Loucy (cell line): ENCODE results near the gene NUAK2.

Source experiments
- H2AFZ ChIP-seq: fragments of 200-600 bp; sonication (generic); 2 replicates; pipeline ENCODE4 v1.6.0; 2016; ENCODE audit warnings: antibody characterized with exemption, mild to moderate bottlenecking, low read length, moderate library complexity
- H3F3A ChIP-seq: fragments of 200-600 bp; 2 replicates; pipeline ENCODE4 v1.6.0; 2016; ENCODE audit warnings: antibody characterized with exemption, low read depth, mild to moderate bottlenecking
- H3K27me3 ChIP-seq: fragments of 200-600 bp; sonication (generic); 2 replicates; pipeline ENCODE4 v1.6.1; 2014; ENCODE audit warnings: low read length, mild to moderate bottlenecking; ENCODE audit not compliant: insufficient read depth, poor library complexity, severe bottlenecking
- H3K36me3 ChIP-seq: fragments of 200-600 bp; sonication (generic); 2 replicates; pipeline ENCODE4 v1.6.1; 2016; ENCODE audit warnings: low read length; ENCODE audit not compliant: insufficient read depth
- H3K4me1 ChIP-seq: fragments of 200-600 bp; sonication (generic); 2 replicates; pipeline ENCODE4 v1.5.1; 2014; ENCODE audit warnings: low read length, mild to moderate bottlenecking; ENCODE audit not compliant: insufficient read depth, poor library complexity, severe bottlenecking
- H3K4me2 ChIP-seq: fragments of 200-600 bp; sonication (generic); 2 replicates; pipeline ENCODE4 v1.6.0; 2014; ENCODE audit warnings: antibody characterized with exemption, low read length, low read depth, mild to moderate bottlenecking; ENCODE audit not compliant: poor library complexity, severe bottlenecking
- H3K4me3 ChIP-seq: fragments of 200-600 bp; sonication (generic); 2 replicates; pipeline ENCODE4 v1.5.1; 2014; ENCODE audit warnings: low read length, mild to moderate bottlenecking, mixed read lengths; ENCODE audit not compliant: poor library complexity, severe bottlenecking
- H3K79me2 ChIP-seq: fragments of 200-600 bp; sonication (generic); 2 replicates; pipeline ENCODE4 v1.6.1; 2014; ENCODE audit warnings: low read length; ENCODE audit not compliant: insufficient read depth
- H3K9ac ChIP-seq: fragments of 200-600 bp; sonication (generic); 2 replicates; pipeline ENCODE4 v1.6.0; 2014; ENCODE audit warnings: mild to moderate bottlenecking, low read depth, low read length, moderate library complexity; ENCODE audit not compliant: poor library complexity, severe bottlenecking
- H3K9me2 ChIP-seq: fragments of 200-600 bp; sonication (generic); replicated peaks from 2 replicates; pipeline ENCODE4 v1.6.1; 2016; ENCODE audit warnings: low read depth, low read length, mixed read lengths
- H3K9me3 ChIP-seq: fragments of 200-600 bp; sonication (generic); 2 replicates; pipeline ENCODE4 v1.6.1; 2014; ENCODE audit warnings: mild to moderate bottlenecking, antibody characterized with exemption, low read length, low read depth; ENCODE audit not compliant: insufficient read depth
- H4K20me1 ChIP-seq: fragments of 200-600 bp; sonication (generic); 2 replicates; pipeline ENCODE4 v1.6.0; 2014; ENCODE audit warnings: antibody characterized with exemption, low read length, mild to moderate bottlenecking; ENCODE audit not compliant: insufficient read depth, poor library complexity, severe bottlenecking
- EZH2phosphoT487 ChIP-seq: fragments of 200-600 bp; IDR thresholded peaks from 2 replicates; pipeline ENCODE4 v1.6.1; 2018; ENCODE audit warnings: antibody characterized with exemption, mild to moderate bottlenecking, moderate library complexity, borderline replicate concordance
- TF ChIP-seq, protein P1 (sequence below): fragments of 200-600 bp; sonication (generic); conservative IDR thresholded peaks from 2 replicates; pipeline ENCODE4 v1.5.1; 2014; ENCODE audit warnings: mild to moderate bottlenecking, antibody characterized with exemption, low read length

NUAK2 gene

DNA sequence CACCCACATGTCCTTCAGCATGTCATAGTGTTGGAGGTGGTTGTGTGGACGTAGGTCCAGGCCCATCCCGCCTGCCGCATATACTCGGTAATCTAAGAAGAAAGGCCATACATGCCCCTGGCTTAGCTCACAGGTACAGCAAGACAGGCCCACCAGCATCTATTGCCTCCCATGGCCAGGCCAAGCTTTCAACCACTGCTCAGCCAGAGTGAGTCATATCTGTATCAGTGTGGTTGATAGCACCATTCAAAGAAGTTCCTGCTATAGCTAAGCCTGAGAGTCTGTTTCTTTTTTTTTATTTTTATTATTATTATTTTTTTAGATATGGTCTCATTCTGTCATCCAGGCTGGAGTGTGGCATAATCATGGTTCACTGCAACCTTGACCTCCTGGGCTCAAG, 18.2 kb upstream of the NUAK2 start:
- Histone ChIP-seq H3K4me3 (no peak overlapping the region), H3K4me1 (no peaks in the 10 kb centered on the region), H3K9me3 (no peaks in the 10 kb centered on the region), H3F3A (no peaks in the 10 kb centered on the region), H3K9ac (no peak overlapping the region), H4K20me1 (no peaks in the 10 kb centered on the region), H3K79me2 (no peaks in the 10 kb centered on the region), H3K9me2 (no peaks in the 10 kb centered on the region), H3K27me3 (no peaks in the 10 kb centered on the region), H3K36me3 (no peaks in the 10 kb centered on the region), H2AFZ (no peak overlapping the region), H3K4me2 (no peak overlapping the region)
- no peak for TF ChIP-seq EZH2phosphoT487
- TF ChIP-seq, protein P1, sequence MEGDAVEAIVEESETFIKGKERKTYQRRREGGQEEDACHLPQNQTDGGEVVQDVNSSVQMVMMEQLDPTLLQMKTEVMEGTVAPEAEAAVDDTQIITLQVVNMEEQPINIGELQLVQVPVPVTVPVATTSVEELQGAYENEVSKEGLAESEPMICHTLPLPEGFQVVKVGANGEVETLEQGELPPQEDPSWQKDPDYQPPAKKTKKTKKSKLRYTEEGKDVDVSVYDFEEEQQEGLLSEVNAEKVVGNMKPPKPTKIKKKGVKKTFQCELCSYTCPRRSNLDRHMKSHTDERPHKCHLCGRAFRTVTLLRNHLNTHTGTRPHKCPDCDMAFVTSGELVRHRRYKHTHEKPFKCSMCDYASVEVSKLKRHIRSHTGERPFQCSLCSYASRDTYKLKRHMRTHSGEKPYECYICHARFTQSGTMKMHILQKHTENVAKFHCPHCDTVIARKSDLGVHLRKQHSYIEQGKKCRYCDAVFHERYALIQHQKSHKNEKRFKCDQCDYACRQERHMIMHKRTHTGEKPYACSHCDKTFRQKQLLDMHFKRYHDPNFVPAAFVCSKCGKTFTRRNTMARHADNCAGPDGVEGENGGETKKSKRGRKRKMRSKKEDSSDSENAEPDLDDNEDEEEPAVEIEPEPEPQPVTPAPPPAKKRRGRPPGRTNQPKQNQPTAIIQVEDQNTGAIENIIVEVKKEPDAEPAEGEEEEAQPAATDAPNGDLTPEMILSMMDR, result no peak

DNA sequence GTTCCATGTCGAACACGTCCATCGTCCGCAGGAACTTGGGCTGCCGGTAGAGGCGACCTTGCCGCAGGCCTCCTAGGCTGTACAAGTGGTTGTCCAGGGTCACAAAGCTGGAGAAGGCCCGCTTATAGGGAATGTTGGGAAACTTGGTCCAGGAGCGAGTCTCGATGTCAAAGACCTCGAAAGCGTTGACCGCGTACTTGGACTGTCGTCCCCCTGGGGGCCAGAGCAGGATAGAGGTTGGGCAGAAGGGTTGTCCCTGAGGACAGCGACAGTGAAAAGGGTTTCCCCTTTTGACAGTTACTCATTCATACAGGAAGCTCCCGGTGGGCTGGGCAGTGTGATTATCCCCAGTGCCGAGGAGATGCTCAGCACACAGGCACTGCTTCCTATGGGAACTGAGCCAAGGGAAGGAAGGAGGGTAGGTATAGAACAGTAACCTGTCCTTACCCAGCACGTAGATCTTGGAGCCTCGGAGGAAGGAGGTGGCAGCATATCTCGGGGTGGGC, 17.7 kb upstream of the NUAK2 start:
- H3K4me3 ChIP-seq, result no peak overlapping the region

DNA sequence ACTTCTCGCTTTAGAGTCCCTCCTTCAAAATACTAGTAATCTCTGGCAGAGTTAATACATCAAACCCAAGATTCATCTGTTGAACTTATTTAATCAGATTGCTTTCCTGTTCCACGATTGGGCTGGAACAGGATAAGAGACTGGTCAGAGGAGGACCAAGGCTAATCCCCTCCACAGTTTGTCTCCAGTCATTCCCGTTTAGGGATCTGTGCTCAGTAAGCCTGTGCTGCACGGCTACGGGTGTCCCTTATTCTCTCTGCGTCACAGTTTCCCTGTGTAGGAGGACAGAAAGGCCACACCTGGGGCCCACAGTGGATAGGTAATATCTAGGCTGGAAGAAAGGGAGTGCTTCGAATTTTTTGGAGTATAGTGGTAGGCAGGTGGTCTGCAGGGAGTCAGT, 16.5 kb upstream of the NUAK2 start:
- no peak overlapping the region for H3K4me2 ChIP-seq
- H3K79me2 ChIP-seq, result no peaks in the 10 kb centered on the region
- no peaks in the 10 kb centered on the region for H3F3A ChIP-seq
- no peaks in the 10 kb centered on the region for H3K9me3 ChIP-seq
- 0 out of 2 replicates have a peak overlapping the region, but pooled peaks have one; percentile 54 for H2AFZ ChIP-seq
- H3K9ac ChIP-seq, result no peak overlapping the region
- no peaks in the 10 kb centered on the region for H3K36me3 ChIP-seq
- no peaks in the 10 kb centered on the region for H3K9me2 ChIP-seq
- H3K27me3 ChIP-seq, result no peaks in the 10 kb centered on the region
- TF ChIP-seq EZH2phosphoT487, result no peak
- TF ChIP-seq, protein P1, result no peak
- H4K20me1 ChIP-seq, result no peaks in the 10 kb centered on the region
- H3K4me3 ChIP-seq, result no peak overlapping the region
- no peaks in the 10 kb centered on the region for H3K4me1 ChIP-seq

More for the DNA sequence above, 17.7 kb upstream of the NUAK2 start:
- H4K20me1 ChIP-seq, result no peaks in the 10 kb centered on the region
- no peaks in the 10 kb centered on the region for H3K27me3 ChIP-seq
- no peaks in the 10 kb centered on the region for H3K9me2 ChIP-seq
- H2AFZ ChIP-seq, result no peak overlapping the region
- H3K79me2 ChIP-seq, result no peaks in the 10 kb centered on the region
- TF ChIP-seq, protein P1, result no peak
- no peak for TF ChIP-seq EZH2phosphoT487
- H3K36me3 ChIP-seq, result no peaks in the 10 kb centered on the region
- no peaks in the 10 kb centered on the region for H3F3A ChIP-seq
- no peaks in the 10 kb centered on the region for H3K4me1 ChIP-seq
- H3K4me2 ChIP-seq, result no peak overlapping the region
- no peak overlapping the region for H3K9ac ChIP-seq
- no peaks in the 10 kb centered on the region for H3K9me3 ChIP-seq
